NOMO-1 (cell line): ENCODE measurements around the gene PCDHGB7.
"Not testable (repeated sequence)": the region's sequence is repeated elsewhere in the genome, so short reads cannot be mapped to it uniquely, and the experiment has no call there.

Source experiments
- DNase-seq, 2 experiments: peaks; one replicate each; lab custom pipeline; 2025; ENCODE audit not compliant: unreplicated experiment in 2 of 2; lab: John Stamatoyannopoulos, UW

PCDHGB7 gene

DNA sequence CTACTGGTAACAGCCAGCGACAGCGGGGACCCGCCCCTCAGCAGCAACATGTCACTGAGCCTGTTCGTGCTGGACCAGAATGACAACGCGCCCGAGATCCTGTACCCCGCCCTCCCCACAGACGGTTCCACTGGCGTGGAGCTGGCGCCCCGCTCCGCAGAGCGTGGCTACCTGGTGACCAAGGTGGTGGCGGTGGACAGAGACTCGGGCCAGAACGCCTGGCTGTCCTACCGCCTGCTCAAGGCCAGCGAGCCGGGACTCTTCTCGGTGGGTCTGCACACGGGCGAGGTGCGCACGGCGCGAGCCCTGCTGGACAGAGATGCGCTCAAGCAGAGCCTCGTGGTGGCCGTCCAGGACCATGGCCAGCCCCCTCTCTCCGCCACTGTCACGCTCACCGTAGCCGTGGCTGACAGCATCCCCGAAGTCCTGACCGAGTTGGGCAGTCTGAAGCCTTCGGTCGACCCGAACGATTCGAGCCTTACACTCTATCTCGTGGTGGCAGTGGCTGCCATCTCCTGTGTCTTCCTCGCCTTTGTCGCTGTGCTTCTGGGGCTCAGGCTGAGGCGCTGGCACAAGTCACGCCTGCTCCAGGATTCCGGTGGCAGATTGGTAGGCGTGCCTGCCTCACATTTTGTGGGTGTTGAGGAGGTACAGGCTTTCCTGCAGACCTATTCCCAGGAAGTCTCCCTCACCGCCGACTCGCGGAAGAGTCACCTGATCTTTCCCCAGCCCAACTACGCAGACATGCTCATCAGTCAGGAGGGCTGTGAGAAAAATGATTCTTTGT is 22.9 kb upstream of the PCDHGB7 start:
- DNase-seq = not testable (repeated sequence)

DNA sequence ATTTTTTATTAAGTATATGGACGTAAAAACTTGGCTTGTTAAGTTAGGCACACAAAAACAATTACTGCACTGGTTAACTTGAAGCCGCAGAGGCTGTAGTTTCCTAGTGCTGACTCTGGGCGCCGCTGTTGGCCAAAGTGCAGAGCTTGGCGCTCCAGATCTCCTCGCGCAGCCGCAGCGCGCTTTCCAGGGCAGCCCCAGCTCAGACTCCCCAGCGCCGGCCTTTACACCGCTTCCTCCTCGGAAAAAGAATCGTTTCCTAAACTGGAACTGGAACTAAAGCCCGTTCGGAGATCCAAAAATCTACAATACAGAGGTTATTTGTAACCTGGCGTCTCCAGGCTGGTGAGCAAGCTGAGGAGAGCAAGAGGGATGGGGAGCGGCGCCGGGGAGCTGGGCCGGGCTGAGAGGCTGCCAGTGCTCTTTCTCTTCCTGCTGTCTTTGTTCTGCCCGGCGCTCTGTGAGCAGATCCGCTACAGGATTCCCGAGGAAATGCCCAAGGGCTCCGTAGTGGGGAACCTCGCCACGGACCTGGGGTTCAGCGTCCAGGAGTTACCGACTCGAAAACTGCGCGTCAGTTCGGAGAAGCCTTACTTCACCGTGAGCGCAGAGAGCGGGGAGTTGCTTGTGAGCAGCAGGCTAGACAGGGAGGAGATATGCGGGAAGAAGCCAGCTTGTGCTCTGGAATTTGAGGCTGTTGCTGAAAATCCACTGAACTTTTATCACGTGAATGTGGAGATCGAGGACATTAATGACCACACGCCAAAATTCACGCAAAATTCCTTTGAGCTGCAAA is 19.5 kb upstream of the PCDHGB7 start, which contains the start of gene PCDHGB5:
TSS of gene PCDHGB5 (plus strand) at position 192 of the 796 bp plus-strand sequence. CDS start at position 373, 181 bp downstream.
- not testable (repeated sequence) for DNase-seq

DNA sequence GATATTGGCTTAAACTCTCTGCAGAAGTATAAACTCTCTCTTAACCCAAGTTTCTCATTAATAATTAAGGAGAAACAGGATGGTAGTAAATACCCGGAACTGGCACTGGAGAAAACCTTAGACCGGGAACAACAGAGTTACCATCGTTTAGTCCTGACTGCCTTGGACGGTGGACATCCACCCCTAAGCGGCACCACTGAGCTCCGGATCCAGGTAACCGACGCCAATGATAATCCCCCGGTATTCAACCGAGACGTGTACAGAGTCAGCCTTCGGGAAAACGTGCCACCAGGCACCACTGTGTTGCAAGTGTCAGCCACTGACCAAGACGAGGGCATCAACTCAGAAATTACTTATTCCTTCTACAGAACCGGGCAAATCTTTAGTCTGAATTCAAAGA is 18.9 kb upstream of the PCDHGB7 start:
- no peak for DNase-seq

DNA sequence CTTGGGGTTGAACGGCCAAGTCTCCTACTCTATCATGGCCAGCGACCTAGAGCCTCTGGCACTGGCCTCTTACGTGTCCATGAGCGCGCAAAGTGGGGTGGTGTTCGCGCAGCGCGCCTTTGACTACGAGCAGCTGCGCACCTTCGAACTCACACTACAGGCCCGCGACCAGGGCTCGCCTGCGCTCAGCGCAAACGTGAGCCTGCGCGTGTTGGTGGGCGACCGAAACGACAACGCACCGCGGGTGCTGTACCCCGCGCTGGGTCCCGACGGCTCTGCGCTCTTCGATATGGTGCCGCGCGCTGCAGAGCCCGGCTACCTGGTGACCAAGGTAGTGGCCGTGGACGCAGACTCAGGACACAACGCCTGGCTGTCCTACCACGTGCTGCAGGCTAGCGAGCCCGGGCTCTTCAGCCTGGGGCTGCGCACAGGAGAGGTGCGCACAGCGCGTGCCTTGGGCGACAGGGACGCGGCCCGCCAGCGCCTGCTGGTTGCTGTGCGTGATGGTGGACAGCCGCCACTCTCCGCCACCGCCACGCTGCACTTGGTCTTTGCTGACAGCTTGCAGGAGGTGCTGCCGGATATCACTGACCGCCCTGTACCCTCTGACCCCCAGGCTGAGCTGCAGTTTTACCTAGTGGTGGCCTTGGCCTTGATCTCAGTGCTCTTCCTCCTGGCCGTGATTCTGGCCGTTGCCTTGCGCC is 17.8 kb upstream of the PCDHGB7 start:
- no peak for DNase-seq

DNA sequence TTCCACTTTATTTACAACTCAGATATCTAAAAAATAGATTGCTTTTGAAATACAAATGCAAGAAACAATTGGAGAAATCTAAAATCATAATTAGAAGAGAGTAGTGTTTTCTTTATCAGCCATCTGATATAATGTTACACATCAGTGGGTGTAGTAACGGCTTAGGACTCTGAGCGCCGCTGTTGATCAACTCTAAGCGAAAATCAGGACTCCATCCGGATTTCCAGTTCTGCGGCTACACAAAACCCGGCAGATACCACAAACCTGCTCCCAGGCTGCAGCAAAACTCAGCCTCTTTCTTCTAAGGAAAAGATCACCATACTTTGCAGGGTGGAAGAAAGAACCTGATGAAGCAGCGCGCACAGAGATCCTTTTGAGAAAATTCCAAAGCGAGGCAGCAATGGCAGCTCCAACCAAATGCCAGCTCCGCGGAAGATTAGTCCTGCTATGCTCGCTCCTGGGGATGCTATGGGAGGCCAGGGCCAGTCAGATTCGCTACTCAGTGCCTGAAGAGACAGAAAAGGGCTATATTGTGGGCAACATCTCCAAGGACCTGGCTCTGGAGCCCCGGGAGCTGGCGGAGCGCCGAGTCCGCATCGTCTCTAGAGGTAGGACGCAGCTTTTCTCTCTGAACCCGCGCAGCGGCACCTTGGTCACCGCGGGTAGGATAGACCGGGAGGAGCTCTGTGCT is 14.8 kb upstream of the PCDHGB7 start, which contains the start of gene PCDHGA9:
TSS of gene PCDHGA9 (plus strand) at position 226 of the 691 bp plus-strand sequence. CDS start at position 401, 175 bp downstream.
- no peak for DNase-seq

DNA sequence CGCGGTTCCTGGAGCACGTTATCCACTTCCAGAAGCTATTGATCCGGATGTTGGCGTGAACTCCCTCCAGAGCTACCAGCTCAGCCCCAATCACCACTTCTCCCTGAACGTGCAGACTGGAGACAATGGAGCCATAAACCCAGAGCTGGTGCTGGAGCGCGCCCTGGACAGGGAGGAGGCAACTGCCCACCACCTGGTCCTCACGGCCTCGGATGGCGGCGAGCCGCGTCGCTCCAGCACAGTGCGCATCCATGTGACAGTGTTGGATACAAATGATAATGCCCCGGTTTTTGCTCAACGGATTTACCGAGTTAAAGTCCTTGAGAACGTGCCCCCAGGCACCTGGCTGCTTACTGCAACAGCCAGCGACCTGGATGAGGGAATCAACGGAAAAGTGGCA is 14.1 kb upstream of the PCDHGB7 start:
- DNase-seq = no peak

DNA sequence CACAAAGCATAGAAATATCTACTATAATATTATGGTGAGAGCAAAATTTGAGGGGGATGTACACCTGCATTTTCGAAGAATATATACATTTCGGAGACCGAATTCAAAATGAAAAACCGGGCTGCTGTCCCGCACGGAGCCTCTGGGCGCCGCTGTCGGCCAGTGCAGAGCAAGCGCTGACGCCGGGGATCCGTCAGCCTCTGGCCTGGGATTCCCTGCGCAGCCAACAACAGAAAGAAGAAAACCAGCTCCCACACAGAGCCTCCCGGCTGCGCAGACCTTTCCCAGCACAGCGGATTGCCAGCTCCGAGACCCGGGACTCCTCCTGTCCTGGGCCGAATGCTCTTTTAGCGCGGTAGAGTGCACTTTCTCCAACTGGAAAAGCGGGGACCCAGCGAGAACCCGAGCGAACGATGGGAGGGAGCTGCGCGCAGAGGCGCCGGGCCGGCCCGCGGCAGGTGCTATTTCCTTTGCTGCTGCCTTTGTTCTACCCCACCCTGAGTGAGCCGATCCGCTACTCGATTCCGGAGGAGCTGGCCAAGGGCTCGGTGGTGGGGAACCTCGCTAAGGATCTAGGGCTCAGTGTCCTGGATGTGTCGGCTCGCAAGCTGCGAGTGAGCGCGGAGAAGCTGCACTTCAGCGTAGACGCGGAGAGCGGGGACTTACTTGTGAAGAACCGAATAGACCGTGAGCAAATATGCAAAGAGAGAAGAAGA is 9.5 kb upstream of the PCDHGB7 start, which contains the start of gene PCDHGB6:
TSS of gene PCDHGB6 (plus strand) at position 232 of the 716 bp plus-strand sequence. CDS start at position 414, 182 bp downstream.
- DNase-seq = peak in 1 of 2 experiments; percentile 44

DNA sequence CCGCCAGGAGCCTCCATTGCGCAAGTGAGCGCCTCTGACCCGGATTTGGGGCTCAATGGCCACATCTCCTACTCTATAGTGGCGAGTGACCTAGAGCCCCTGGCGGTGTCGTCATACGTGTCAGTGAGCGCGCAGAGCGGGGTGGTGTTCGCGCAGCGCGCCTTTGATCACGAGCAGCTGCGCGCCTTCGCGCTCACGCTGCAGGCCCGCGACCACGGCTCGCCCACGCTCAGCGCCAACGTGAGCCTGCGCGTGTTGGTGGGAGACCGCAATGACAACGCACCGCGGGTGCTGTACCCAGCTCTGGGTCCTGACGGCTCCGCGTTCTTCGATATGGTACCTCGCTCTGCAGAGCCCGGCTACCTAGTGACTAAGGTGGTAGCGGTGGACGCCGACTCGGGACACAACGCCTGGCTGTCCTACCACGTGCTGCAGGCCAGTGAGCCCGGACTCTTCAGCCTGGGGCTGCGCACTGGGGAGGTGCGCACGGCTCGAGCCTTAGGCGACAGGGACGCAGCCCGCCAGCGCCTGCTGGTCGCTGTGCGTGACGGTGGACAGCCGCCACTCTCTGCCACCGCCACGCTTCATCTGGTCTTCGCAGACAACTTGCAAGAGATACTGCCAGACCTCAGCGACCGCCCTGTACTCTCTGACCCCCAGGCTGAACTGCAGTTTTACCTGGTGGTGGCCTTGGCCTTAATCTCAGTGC is 7.7 kb upstream of the PCDHGB7 start:
- no peak for DNase-seq

DNA sequence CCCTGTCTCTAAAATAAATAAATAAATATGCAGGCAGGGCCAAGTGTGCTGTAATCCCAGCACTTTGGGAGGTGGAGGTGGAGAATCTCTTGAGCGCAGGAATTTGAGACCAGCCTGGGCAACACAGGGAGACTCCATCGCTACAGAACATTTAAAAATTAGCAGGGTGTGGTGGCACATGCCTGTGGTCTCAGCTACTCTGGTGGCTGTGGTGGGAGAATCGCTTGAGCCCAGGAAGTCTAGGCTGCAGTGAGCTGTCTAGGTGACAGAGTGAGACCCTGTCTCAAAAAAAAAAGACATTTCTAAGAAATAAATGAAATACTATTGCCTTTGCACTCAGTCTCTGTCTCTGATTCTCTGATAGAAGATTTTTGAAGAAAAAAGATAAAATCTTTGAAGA is 5.9 kb upstream of the PCDHGB7 start:
- no peak for DNase-seq

DNA sequence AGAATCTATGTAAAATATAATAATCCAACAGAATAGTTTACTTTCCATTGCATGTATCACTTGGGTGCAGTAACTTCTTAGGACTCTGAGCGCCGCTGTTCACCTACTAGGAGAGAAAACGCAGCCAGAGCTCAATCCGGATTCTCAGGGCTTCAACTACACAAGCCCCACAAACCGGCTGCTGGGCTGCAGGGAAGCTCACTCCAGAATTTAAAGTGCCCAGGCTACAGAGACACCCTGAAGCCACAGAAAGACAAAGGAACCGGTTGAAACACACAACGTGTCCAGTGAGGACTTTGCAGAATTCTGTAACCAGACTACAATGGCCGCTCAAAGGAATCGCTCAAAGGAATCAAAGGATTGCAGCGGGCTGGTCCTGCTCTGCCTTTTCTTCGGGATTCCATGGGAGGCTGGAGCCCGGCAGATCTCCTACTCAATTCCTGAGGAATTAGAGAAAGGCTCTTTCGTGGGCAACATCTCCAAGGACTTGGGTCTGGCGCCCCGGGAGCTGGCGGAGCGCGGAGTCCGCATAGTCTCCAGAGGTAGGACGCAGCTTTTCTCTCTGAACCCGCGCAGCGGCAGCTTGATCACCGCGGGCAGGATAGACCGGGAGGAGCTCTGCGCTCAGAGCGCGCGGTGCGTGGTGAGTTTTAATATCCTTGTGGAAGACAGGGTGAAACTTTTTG is 4.5 kb upstream of the PCDHGB7 start, which contains the start of gene PCDHGA10:
TSS of gene PCDHGA10 (plus strand) at position 134 of the 686 bp plus-strand sequence. CDS start at position 323, 189 bp downstream.
- peak; percentile 41 to 69 for DNase-seq

DNA sequence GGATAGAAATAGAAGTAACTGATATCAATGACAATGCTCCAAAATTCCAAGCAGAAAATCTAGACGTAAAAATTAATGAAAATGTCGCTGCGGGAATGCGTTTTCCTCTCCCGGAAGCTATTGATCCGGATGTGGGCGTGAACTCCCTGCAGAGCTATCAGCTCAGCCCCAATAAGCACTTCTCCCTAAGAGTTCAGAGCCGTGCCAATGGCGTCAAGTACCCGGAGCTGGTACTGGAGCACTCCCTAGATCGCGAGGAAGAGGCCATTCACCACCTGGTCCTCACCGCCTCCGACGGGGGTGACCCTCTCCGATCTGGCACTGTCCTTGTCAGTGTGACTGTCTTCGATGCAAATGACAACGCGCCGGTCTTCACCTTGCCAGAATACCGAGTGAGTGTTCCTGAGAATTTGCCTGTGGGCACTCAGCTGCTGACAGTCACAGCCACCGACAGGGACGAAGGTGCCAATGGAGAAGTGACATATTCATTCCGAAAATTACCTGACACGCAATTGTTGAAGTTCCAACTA is 3.9 kb upstream of the PCDHGB7 start:
- no peak for DNase-seq

DNA sequence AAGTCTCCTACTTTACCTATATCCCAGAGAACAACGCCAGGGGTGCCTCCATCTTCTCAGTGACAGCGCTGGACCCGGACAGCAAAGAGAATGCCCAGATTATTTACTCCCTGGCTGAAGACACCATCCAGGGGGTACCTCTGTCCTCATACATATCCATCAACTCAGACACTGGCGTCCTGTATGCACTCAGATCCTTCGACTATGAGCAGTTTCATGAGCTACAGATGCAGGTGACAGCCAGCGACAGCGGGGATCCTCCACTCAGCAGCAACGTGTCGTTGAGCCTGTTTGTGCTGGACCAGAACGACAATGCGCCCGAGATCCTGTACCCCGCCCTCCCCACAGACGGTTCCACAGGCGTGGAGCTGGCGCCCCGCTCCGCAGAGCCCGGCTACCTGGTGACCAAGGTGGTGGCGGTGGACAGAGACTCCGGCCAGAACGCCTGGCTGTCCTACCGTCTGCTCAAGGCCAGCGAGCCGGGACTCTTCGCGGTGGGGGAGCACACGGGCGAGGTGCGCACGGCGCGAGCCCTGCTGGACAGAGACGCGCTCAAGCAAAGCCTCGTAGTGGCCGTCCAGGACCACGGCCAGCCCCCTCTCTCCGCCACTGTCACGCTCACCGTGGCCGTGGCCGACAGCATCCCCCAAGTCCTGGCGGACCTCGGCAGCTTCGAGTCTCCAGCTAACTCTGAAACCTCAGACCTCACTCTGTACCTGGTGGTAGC is 2.8 kb upstream of the PCDHGB7 start:
- DNase-seq = not testable (repeated sequence)

DNA sequence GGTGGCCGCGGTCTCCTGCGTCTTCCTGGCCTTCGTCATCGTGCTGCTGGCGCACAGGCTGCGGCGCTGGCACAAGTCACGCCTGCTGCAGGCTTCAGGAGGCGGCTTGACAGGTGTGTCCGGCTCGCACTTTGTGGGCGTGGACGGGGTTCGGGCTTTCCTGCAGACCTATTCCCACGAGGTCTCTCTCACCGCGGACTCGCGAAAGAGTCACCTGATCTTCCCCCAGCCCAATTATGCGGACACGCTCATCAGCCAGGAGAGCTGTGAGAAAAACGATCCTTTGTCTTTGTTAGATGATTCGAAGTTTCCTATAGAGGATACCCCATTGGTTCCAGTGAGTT is 2.2 kb upstream of the PCDHGB7 start:
- DNase-seq = not testable (repeated sequence)

DNA sequence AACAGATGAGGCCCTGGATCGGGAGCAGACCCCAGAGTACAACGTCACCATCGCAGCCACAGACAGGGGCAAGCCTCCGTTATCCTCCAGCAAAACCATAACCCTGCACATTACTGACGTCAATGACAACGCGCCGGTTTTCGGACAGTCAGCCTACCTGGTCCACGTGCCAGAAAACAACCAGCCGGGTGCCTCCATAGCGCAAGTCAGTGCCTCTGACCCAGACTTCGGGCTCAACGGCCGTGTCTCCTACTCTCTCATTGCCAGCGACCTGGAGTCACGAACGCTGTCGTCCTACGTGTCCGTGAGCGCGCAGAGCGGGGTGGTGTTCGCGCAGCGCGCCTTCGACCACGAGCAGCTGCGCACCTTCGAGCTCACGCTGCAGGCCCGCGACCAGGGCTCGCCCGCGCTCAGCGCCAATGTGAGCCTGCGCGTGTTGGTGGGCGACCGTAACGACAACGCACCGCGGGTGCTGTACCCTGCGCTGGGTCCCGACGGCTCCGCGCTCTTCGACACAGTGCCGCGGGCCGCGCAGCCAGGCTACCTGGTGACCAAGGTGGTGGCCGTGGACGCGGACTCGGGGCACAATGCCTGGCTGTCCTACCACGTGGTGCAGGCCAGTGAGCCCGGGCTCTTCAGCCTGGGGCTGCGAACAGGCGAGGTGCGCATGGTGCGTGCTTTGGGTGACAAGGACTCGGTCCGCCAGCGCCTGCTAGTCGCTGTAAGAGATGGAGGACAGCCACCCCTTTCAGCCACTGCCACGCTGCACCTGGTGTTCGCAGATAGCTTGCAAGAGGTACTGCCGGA is 1.8 kb downstream of the PCDHGB7 start:
- DNase-seq = no peak

DNA sequence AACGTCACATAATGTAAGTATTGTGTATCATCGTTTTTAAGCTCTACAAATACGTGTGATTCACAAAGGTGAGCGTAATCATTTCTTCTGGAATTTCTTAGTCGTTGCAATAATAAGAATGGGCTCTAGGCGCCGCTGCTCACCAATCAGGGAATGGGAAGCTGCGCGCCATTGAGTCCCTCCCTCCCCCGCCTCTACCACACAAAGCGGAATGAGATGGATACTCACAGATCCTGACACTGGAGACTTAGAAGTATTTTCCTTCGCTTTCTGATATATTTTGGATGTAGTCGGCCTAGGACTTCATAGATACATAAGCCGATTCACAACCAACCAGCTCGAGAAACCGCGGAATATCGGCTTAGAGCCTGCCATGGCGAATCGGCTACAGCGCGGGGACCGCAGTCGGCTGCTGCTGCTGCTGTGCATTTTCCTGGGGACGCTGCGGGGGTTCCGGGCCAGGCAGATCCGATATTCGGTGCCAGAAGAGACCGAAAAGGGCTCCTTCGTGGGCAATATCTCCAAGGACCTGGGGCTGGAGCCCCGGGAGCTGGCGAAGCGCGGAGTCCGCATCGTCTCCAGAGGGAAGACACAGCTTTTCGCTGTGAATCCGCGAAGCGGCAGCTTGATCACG is 3.5 kb downstream of the PCDHGB7 start, which contains the start of gene PCDHGA11:
TSS of gene PCDHGA11 (plus strand) at position 197 of the 634 bp plus-strand sequence. CDS start at position 374, 177 bp downstream.
- DNase-seq = peak; percentile 42 to 45

DNA sequence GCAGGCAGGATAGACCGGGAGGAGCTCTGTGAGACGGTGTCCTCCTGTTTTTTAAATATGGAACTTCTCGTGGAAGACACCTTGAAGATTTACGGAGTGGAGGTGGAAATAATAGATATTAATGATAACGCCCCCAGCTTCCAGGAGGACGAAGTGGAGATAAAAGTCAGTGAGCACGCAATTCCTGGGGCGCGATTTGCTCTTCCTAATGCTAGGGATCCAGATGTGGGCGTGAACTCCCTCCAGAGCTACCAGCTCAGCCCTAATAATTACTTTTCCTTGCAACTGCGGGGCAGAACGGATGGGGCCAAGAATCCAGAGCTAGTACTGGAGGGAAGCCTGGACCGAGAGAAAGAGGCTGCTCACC is 4.0 kb downstream of the PCDHGB7 start:
- DNase-seq = no peak
